ENCODE data around the gene PTPRN2.
"Not testable (repeated sequence)": the region's sequence is repeated elsewhere in the genome, so short reads cannot be mapped to it uniquely, and the experiment has no call there.

Gene PTPRN2

DNA sequence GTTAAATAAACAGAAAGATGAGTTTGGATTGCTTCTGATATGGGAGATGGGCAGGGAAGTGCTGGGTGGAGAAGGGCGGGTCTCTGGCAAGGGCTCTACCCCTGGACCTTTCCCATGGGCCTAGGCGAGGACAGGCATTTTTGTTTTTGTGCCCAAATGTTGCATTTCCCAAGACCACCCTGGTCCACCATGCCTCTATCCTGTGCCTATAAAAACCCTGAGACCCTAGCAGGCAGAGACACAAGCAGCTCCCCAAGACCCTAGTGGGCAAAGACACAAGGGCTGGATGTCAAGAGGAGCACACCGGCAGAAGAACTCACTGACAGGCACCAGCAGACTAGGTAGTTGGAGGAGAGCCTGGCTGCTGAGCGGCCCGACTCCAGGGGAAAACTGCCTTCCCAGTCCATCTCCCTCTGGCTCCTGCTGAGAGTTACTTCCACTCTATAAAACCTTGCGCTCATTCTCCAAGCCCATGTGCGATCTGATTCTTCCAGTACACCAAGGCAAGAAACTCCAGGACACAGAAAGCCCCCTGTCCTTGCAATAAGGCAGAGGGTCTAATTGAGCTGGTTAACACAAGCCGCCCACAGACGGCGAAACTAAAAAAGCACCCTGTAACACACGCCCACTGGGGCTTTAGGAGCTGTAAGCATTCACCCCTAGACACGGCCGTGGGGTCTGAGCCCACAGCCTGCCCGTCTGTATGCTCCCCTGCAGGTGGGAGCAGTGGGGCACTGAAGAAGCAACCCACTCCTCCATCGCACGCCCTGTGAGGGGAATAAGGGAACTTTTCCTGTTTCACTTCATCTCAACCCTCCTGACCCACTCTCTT, 291.4 kb downstream of the PTPRN2 start:
- no peak for DNase-seq (ENCODE audit: low read depth)
- TF ChIP-seq, protein P1, sequence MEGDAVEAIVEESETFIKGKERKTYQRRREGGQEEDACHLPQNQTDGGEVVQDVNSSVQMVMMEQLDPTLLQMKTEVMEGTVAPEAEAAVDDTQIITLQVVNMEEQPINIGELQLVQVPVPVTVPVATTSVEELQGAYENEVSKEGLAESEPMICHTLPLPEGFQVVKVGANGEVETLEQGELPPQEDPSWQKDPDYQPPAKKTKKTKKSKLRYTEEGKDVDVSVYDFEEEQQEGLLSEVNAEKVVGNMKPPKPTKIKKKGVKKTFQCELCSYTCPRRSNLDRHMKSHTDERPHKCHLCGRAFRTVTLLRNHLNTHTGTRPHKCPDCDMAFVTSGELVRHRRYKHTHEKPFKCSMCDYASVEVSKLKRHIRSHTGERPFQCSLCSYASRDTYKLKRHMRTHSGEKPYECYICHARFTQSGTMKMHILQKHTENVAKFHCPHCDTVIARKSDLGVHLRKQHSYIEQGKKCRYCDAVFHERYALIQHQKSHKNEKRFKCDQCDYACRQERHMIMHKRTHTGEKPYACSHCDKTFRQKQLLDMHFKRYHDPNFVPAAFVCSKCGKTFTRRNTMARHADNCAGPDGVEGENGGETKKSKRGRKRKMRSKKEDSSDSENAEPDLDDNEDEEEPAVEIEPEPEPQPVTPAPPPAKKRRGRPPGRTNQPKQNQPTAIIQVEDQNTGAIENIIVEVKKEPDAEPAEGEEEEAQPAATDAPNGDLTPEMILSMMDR (IDR thresholded peaks at IDR 0.05; ENCODE audit: low read depth, low read length): no peak
- no peak for TF ChIP-seq MYC (IDR thresholded peaks at IDR 0.05; ENCODE audit: low read depth, low read length)
- no peak for TF ChIP-seq POLR2A (IDR thresholded peaks at IDR 0.05; ENCODE audit: extremely low read depth, insufficient read length)
- TF ChIP-seq, protein P2, sequence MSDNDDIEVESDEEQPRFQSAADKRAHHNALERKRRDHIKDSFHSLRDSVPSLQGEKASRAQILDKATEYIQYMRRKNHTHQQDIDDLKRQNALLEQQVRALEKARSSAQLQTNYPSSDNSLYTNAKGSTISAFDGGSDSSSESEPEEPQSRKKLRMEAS (IDR thresholded peaks at IDR 0.05; ENCODE audit: low read depth, low read length): no peak
- no peak overlapping the region for H3K4me3 ChIP-seq (ENCODE audit: low read depth, low read length)

DNA sequence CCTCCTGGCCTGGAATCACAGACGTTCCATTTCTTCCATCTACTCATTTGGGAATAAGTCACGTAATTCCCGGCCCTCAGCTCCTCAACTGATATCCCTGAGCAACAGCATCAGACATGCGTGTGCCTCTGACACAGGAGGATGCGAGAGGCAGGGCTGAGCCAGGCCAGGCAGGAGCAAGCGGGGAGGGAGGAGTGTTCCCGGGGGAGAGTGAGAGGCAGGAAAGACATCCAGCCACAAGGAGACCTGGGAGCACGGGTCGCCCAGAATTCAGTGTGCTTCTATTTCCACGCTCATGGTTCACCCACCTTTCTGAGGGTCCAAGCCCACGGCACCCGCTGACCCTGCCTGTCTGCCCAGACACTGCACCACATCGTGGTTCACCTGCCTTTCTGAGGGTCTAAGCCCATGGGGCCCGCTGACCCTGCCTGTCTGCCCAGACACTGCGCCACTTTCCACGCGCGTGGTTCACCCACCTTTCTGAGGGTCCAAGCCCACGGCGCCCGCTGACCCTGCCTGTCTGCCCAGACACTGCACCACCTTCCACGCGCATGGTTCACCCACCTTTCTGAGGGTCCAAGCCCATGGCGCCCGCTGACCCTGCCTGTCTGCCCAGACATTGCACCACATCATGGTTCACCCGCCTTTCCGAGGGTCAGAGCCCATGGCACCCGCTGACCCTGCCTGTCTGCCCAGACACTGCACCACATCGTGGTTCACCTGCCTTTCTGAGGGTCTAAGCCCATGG, 293.0 kb downstream of the PTPRN2 start:
- not testable (repeated sequence) for DNase-seq (ENCODE audit: low read depth); H3K4me3 ChIP-seq (ENCODE audit: low read depth, low read length)

DNA sequence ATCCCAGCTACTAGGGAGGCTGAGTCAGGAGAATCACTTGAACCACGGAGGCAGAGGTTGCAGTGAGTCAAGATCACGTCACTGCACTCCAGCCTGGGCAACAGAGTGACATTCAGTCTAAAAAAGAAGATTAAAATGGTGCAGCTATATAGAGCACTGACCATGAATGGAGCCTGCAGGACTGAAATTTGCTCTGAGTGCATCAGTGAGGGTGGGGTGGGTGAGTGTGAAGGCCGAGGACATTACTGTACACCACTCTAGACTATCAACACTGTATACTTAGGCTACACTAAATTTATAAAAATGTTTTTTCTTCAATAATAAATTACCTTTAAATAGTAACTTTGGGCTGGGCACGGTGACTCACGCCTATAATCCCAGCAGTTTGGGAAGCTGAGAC, 294.7 kb downstream of the PTPRN2 start:
- no peak overlapping the region for H3K4me3 ChIP-seq (ENCODE audit: low read depth, low read length)
- no peak for DNase-seq (ENCODE audit: low read depth)
- TF ChIP-seq, protein P2 (IDR thresholded peaks at IDR 0.05; ENCODE audit: low read depth, low read length): no peak
- TF ChIP-seq MYC (IDR thresholded peaks at IDR 0.05; ENCODE audit: low read depth, low read length) (no peak), POLR2A (IDR thresholded peaks at IDR 0.05; ENCODE audit: extremely low read depth, insufficient read length) (no peak)
- TF ChIP-seq, protein P1 (IDR thresholded peaks at IDR 0.05; ENCODE audit: low read depth, low read length): no peak

DNA sequence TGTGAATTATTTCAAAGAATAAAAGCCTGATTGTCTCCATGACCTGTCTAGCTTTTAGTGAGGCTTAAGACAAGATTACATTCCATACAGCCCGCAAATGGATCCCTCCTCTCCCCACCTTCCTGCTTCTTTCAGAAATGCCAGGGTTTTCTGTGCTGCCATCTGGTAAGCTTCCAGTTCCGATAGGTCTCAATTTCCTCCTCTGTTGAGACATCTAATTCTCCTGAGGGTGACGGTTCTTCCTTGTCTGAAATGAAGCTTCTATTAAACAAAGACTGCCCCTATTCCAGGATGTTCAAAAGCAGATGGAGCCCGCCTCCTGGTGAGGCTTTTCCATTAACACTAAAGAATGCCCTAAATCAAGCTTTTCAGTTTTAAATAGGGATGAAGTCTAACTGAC, 295.6 kb downstream of the PTPRN2 start:
- DNase-seq (ENCODE audit: low read depth): no peak
- TF ChIP-seq MYC (IDR thresholded peaks at IDR 0.05; ENCODE audit: low read depth, low read length) (no peak), POLR2A (IDR thresholded peaks at IDR 0.05; ENCODE audit: extremely low read depth, insufficient read length) (no peak)
- TF ChIP-seq, protein P2 (IDR thresholded peaks at IDR 0.05; ENCODE audit: low read depth, low read length): no peak
- TF ChIP-seq, protein P1 (IDR thresholded peaks at IDR 0.05; ENCODE audit: low read depth, low read length): no peak
- no peak overlapping the region for H3K4me3 ChIP-seq (ENCODE audit: low read depth, low read length)

DNA sequence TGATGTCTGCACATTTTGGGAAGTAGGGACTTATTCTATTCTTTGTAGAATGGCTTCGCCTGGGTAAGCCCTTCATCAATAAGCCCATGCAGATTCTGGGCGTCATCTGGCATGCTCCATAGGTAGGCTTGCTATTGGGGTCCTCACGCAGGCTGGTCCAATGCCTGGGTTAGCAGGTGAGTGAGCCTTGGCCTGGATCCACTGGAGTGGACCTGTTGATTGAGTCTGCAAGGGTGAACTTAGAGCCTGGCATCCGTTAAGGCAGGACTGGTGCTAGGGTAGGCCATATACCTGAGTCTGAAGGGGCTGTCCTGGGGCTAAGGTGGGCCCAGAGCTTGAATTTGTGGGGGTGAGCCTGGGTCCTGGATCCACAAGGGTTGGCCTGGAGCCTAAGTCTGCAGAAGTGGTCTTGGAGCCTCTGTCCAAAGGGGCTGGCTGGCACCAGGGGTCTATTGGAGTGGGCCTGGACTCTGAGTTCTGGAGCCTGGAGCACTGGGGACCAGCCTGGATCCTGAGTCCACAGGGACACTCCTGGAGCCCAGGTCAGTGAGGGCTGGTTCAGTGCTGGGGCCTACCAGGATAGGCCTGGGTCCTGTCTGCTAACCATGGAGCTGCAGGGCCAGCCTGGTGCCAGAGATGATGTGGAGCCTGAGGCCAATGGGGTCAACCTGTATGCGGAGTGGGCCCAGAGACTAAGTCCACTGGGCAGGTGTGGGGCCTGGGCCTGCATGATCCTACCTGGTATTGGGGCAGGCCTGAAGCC, 297.7 kb downstream of the PTPRN2 start:
- no peak for DNase-seq (ENCODE audit: low read depth)
- TF ChIP-seq POLR2A (IDR thresholded peaks at IDR 0.05; ENCODE audit: extremely low read depth, insufficient read length): no peak
- TF ChIP-seq, protein P2 (IDR thresholded peaks at IDR 0.05; ENCODE audit: low read depth, low read length): no peak
- TF ChIP-seq MYC (IDR thresholded peaks at IDR 0.05; ENCODE audit: low read depth, low read length): no peak
- TF ChIP-seq, protein P1 (IDR thresholded peaks at IDR 0.05; ENCODE audit: low read depth, low read length): no peak
- H3K4me3 ChIP-seq (ENCODE audit: low read depth, low read length): no peak overlapping the region

DNA sequence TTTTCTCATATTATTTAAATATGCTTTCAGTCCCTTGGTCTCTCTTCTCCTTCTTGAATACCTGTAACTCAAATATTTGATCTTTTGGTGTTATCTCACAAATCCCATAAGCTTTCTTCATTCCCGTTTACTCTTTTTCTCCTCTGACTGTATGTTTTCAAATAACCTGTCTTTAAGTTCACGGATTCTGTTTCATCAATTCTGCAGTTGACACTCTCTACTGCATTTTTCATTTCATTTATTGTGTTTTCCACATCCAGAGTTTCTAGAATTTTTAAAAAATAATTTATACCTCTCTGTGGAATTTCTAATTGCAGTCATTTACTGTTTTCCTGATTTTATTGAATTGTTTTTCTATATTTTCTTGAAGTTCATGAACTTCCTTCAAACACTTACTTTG, 298.4 kb downstream of the PTPRN2 start:
- TF ChIP-seq, protein P1 (IDR thresholded peaks at IDR 0.05; ENCODE audit: low read depth, low read length): no peak
- TF ChIP-seq MYC (IDR thresholded peaks at IDR 0.05; ENCODE audit: low read depth, low read length): no peak
- H3K4me3 ChIP-seq (ENCODE audit: low read depth, low read length): no peak overlapping the region
- DNase-seq (ENCODE audit: low read depth): no peak
